GM21786 (cell line): Measurements from ENCODE around the gene TREM1.

Experiments used
- ATAC-seq: cut with Tn5 transposase; IDR thresholded peaks from one replicate; pipeline ENCODE4 v1.9.1; 2021; ENCODE audit not compliant: unreplicated experiment

TREM1 gene

DNA sequence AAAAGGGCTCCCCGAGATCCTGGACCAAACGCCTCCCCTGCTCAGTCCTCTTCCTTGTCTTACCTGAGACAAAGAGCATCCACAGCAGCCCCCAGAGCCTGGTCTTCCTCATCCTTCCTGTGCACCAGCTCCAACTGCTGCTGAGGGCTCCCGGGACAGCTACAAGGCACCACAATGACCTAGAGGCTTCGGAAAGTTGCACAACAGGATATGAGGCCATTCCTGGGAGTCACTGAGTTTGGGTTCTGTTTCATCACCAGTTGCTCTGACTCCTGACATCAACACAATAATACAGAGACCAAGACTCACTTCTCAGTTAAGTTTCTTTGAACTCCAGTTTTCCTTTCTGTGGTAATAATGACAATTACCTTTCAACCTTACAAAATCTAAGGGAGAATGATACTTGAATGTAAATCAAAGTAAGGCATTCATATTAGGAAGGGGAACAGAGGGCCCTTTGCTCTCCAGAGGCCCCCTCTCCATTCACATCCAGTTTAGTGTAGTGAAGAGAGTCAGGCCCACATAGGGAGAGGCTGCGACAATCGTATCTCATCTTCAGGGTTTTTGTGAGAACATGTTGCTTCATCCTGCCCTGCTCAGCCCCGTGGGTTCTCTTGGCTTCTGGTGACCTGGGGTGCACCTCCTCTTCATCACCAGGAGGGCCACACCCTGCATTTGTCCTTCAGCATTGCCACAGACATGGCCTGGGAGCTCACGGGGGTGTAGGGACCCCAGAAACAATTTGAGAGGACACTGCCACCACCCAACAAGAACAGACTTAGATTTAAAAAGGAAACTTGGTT, at the start of gene TREM1:
TSS of gene TREM1 (minus strand) at position 139 of the 803 bp plus-strand sequence. CDS start at position 112, 27 bp downstream.
- ATAC-seq, result no peak

DNA sequence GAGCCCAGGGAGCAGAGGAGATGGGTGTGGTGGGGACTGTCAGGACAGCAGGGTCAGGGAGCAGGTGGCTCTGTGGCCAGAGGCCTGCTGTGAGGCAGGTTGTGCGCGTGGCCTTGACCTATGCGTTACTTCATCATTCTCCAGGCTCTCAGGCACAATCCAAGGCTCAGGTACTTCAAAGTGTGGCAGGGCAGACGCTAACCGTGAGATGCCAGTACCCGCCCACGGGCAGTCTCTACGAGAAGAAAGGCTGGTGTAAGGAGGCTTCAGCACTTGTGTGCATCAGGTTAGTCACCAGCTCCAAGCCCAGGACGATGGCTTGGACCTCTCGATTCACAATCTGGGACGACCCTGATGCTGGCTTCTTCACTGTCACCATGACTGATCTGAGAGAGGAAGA, 49.5 kb upstream of the TREM1 start:
- no peak for ATAC-seq

DNA sequence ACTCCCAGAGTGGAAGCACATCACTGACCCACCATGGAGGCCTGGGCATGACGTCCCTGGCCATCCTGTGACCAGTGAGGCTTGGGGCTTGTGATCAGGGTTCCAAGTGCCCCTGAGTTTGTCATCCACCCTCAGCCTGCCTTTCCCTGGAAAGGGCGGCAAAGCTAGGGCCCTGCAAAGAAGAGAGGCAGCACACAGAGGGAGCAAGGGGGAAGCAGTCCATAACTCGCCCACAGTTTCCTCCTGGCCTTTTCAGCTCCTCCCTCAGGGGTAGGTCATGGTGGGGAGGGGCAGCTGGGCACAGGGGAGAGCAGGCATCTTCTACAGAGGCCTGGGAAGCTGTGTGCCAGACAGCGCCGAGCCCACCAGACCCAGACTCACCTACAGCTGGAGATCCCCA, 48.8 kb upstream of the TREM1 start, which contains the start of gene NCR2:
TSS of gene NCR2 (plus strand) at position 313 of the 400 bp plus-strand sequence. CDS start 269 bp downstream, outside the sequence.
- no peak for ATAC-seq

DNA sequence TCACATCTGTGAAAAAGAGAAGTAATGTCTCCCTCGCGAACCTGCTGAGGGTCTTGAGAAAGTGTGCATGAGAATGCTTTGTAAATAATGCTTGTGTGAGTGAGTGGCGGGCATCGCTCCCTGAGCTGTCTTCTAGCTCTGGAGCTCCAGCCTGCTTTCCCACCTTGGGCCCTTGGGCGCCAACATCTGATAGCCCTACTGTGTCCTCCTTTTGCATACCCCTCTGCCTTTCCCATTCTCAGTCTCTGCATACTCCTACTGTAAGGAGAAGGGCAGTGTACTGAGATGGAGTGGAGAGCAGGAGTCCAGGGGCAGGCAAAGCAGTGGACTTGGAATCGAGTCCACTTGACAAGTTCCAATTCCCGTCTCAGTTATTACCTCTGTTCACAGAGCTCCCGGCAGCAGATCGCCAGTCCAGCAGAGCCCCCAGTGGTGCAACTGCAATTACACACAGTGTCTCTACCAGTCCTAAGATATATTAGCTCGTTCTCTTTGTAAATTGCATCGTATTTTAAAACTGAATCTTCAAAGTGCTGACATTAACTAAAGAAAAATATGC, 48.1 kb upstream of the TREM1 start:
- no peak for ATAC-seq

DNA sequence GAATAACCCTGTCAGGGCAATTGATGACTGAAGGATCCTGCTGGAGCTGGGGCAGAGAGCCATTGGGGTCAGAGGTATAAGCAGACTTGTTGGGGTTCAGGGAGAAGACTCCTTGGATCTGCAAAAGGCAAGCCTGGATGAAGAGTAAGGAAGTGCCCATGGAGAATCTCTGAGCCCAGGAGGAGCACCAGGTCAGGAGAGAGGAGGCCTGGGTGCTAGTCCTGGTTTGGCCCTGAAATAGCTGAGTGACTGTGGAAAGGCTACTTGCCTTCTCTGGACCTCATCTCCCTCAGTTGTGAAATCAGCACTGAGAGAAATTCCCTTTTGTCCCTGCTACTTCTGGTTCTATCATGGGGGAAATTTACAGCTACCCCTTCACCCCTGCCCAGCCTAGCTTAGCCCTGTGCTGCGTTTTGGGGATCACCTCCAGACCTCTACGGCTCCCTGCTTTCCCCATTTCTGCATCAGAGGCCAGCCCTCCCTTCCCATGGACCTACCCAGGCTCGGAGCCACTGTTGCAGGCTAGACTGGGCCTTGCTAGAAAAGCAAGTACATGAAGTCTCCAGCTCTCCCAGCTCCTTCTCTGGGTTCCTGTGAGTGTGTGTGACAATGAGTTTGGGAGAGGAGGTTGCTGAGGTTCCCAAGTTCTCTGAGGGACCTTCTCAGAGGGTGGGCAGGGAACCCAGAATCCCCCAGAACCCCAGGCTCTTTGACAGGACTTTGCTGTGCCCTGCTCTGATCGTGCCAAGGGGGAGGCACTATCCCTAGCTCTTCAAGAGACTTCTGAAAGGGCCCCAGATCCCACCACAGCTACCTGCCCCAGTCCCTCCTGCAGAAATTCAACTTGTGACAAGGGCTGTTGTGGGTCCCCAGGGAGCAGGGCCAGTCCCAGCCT, 46.6 kb upstream of the TREM1 start:
- no peak for ATAC-seq

DNA sequence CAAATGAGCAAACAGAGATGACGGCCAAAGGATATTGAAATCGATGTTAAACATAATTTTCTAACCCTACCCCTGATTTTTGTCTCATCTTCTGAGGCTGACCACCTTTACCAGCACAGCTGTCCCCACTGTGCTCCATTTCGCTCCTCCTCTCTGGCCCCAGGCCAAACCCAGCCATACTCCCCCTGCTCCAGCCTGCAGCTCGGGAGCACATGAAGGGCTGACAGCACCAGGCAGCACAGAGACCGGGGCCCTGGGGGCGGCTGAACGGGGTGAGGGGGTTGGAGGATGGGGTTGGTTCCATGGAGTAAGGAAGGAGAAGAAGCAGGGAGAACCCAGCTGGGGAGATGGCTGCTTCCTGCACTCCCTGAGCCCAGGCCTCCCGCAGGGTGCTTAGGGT, 45.8 kb upstream of the TREM1 start:
- ATAC-seq, result no peak

DNA sequence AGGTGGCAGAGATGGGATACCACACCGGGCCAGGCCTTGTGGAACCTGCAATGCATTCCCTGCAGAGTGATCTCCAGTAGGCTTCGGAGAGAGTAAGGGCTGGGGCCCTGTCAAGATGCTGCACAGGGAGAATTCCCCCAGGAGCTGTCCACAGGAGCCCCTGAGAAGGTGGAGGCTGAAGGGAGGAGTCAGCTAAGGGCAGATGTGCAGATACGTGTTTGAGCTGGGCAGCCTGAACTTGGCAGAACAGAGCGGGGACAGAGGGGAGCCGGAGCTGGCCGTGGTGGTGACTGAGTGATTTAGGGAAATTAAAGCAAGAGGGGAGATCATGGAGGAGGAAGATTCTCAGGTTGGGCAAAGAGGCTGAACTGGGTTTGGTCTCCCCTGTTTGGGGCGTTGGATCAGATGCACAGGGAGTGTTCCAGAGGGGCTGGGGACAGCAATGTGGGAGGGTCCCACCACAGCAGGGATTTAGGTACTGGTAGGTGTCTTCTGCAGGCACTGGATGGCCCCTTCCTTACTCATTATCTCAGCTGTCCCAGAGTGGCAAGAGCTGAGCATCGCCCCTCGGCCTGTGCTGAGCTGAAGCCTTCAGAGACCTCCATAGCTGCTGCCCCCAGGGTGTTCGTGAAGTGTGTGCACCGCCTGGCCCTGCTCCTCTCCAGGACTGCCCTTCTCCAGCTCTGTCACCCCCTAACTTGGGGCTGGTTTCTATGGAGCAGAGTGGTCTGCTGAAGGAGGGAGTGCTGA, 45.1 kb upstream of the TREM1 start:
- no peak for ATAC-seq

DNA sequence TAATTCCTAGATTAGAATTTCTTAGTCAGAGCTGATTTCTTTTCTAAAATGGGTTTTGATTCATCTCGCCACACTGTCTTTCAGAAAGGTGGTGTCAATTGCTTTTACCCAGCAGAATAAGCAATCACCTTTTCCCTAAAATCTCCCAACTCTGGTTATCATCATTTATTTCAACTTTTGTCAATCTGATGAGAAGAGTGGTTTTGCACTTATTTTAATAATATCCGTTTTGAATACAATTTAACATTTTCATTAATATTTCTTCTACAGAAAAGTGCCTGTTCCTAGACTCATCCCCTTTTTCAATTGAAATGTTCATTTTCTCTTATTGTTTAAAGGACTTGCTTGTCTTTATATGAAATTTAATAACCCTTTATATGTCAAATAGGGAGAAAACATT, 40.7 kb upstream of the TREM1 start:
- no peak for ATAC-seq

DNA sequence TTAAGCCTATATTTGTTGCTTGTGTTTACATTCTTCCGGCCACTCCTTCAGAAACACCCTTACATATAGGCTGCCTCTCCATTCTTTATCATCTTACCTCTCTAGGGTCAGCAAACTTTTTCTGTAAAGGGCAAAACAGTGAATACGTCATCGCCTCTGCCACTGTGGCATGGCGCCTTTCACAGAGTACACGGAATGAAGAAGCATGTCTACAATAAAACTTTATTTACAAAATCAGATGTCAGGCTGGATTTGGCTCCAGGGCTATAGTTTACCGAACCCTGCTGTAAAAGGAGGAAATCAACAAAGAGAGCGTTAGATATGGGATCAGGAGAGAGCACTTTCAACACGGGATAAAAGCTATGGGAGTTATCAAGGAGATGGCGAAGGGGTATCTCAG, 39.6 kb upstream of the TREM1 start:
- ATAC-seq, result no peak

DNA sequence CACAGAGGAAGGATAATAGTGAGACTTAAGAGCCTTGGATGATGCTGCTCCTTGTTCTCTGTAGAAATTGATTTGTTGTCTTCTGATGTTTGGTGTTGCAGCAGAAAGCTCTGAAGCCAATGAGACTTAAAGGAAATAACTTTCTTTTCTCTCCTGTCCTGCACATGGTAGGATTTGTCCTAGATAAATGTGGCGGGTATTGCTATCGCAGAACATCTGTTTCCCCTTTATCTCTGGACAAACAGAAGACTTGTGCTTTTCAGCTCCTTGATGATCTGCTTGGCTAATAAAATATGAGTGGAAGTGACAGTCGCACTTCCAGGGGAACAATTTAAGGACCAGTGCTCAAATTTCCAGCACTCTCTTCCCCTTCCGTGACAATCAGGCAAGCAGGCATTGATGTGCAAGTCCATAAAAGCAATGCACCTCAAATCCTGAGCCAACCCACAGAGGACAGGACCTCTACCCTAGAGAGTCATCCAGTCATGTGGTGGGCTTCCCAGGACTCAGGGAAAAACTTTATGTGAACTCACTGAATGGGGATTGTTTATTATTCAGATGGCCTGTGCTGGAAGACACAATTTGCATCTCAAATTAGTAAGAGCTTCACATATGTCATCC, 39.1 kb upstream of the TREM1 start:
- ATAC-seq, result no peak

DNA sequence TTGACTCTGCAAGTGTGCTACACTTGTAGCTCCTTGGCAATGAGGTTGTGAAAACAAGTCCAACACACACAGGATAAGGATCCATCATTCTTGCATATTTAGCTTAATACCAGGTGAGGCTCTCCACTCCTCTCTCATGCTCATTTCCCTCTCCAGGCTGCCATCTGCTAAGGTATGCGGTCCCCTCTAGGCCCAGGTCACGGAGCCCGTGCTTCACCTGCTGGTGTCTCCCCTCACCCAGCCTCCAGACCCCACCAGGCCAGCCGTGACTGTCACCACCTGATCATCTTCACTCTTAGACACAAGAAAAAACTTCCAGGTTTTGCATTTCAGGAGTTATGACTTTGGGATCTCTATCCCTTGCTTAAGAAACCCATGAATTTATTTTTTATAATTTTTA, 34.7 kb upstream of the TREM1 start:
- ATAC-seq, result no peak

DNA sequence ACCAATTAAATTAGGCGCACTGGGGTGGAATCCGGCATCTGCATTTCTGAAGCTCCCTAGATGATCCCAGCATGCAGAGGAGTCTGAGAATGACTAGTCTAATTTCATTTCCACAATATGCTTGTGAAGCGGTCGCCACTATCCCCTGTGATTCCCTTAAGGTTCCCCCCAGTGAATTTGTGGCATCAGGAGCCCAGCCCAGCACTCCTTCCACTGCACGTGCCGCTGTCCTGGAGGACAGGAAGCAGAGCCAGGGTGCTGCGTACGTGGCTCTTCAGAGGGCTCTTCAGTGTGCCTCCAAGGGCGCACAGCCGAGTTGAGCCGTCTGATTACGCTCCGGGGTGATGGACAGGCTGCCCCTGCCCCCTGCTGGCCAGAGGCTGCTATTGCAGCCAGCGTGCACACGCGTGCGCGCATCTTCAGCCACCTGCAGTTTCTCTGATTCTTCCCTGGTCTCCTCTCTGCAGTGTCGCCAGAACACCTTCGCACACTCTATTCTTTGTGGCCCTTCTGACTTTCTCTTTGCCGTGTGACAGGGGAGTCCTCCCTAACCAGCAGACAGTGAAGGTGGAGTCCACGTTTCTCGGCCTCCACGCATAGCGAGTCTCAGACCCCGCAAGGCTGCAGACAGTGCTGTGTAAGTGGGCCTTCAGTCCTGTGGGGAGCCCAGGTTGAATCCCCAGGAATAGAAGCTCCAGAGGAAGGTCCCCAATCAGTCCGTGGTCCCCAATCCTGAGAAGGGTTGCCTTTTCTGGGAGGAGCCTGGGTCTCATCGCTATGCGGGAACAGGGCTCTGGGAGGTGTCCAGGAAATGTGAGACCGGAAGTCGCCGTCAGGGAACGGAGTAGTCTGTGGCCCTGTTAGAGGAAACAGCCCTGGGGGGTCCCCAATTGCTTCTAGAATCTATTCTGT, 32.4 kb upstream of the TREM1 start:
- peak; percentile 86 for ATAC-seq

DNA sequence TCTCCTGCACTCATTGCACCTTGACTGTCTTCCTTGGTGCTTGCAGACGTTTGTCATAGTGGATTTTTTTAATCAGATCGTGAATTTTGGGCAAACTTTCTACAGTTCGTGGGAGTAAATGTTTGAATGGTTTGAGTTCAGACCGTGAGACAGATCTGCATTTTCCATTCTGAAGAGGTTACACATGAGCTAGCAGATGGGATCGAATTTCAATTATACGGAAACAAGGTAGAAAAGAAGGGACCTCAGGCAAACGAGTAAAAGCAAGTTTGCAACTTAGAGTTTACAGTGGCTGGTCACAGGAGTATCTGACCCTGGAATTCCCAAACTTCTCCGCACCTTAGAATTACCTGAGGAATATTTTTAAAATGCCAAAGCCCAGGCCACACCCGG, 31.8 kb upstream of the TREM1 start:
- no peak for ATAC-seq

DNA sequence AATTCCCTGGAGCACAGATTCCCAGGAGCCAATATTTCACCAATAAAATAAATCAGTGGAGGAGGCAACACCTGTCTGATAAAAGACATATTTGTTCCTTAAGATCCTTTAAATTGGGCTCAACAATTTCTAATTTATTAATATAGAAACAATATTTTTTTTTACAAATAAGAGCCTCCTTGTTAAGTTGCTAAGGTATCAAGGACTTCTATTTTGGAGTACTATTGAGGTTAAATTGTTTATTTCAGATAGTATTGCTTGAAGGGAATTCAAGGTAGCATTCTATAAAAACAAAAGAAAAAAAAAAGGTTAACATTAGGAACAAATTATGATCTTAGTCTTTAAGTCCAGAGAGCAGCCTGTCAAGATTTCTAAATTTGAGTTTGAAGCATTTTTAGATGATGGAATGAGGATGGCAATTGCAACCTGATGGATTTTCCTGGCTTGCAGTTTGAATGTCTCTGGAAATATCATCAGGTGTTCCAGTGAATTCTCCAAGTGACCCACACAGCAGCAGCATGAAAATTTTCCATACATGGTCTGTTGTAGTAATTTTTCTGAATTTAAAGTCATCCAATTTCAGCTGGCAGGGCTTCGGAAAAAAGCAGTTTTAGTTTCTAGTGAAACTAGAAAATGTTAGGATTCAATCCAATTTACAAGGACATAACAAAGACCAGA, 29.6 kb upstream of the TREM1 start:
- no peak for ATAC-seq

DNA sequence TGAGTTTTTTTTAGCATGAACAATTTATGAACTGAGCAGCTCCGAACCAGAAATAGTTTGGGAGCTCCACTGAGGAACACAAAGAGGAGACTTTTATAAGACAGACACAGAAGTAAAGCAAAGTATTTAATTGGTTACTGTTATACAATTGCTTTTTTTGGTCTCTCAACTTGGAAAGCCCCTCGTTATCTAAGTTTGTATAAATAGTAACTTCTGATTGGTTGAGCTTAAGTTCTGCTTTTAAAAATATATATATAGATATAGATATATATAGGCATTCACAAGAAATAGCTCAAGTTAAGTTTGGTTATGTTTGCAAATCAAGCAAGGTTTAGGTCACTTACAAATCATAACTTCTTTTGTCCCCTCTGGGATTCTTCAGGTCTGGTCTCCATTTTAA, 28.7 kb upstream of the TREM1 start:
- no peak for ATAC-seq

DNA sequence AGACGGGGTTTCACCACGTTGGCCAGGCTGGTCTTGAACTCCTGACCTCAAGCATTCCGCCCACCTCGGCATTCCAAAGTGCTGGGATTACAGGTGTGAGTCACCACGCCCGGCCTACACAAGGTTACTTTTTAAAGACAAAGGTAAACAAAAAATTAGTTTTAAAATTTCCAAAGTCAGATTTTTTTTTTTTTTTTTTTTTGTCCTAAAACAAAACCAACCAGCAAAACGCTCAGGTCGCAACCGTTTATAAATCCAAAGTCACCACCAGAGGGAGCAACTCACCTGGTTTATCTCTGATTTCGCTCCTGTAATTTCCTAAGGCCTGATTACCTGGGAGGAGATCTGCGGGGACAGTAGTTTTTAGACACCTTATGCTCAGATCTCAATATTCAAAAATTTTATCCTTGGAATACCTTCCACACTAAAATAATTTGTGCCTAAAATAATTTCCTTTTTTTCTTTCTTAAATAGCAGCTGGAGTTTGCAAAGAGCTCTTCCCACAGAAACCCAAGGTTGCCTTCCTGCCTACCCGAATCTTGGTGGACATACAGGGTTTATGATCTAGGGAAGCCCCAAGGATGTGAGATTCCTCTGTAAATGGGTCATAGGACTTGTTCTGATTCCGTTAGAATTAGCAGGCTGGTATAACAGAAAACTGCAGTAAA, 19.8 kb upstream of the TREM1 start:
- no peak for ATAC-seq

DNA sequence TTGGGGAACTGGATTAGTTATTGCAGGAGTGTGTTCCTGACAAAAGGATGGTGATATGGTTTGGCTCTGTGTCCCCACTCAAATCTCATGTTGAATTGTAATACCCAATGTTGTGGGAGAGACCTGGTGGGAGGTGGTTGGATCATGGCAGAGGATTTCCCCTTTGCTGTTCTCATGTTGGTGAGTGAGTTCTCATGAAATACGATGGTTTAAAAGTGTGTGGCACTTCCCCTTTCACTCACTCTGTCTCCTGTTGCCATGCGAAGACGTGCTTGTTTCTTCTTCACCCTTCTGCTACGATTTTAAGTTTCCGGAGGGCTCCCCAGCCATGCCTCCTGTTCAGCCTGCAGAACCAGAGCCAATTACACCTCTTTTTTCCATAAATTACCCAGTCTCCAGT, 16.2 kb upstream of the TREM1 start:
- ATAC-seq, result no peak

DNA sequence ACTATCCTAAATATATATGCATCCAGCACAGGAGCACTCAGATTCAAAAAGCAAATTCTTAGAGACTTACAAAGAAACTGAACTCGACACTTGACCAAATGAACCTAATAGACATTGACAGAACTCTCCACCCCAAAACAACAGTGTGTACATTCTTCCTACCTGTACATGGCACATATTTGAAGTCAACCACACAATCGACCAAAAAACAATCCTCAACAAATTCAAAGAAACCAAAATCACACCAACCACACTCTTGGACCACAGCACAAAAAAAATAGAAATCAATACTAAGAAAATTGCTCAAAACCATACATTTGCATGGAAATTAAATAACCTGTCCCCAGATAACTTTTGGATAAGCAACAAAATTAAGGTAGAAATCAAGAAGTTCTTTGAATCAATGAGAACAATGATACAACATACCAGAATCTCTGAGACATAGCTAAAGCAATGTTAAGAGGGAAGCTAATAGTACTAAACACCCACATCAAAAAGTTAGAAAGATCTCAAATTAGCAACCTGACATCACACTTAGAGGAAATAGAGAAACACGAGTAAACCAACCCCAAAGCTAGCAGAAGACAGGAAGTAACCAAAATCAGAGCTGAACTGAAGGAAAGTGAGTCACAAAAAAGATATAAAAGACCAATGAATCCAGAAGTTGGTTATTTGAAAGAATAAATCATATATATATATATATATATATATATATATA, 12.5 kb upstream of the TREM1 start:
- ATAC-seq, result no peak
